IMR-90 (cell line): ENCODE data around the gene COMP. TPM values are rescaled to one million over a fixed set of nuclear protein-coding genes. Genes with fewer than 3 reads are reported as not detected.

Experiments
- ATAC-seq: fragments of 200-7000 bp; cut with Tn5 transposase; 2 replicates; pipeline ENCODE4 v1.9.1; 2020; ENCODE audit warnings: low read depth, mild to moderate bottlenecking, moderate library complexity
- BruUV-seq: library from RNA; stranded (reverse); fragments of 400-500 nt; replicated peaks from 2 replicates; lab custom pipeline; 2021; lab: Mats Ljungman, UMichigan
- CTCF ChIA-PET: fragments of 300-600 bp; formaldehyde crosslinking; extraction: SDS; loops from one replicate; lab custom pipeline; 2021; ENCODE audit warnings: antibody characterized with exemption; lab: Yijun Ruan, JAX
- POLR2A ChIA-PET: fragments of 300-600 bp; sonication (Branson Sonifier 250); formaldehyde crosslinking; loops from one replicate; lab custom pipeline; 2022; ENCODE audit warnings: antibody characterized with exemption; ENCODE audit not compliant: unreplicated experiment; lab: Charles Lee
- DNase-seq: peaks from one replicate; pipeline ENCODE4 v3.0.0; 2013
- H2AFZ ChIP-seq: replicated peaks from 2 replicates; pipeline ENCODE3; 2013; ENCODE audit warnings: low read length, mild to moderate bottlenecking; ENCODE audit not compliant: poor library complexity
- H2AK5ac ChIP-seq: 2 replicates; pipeline ENCODE4 v1.6.1; 2013; ENCODE audit warnings: low read depth, low read length, inconsistent platforms
- H2AK9ac ChIP-seq: replicated peaks from 2 replicates; pipeline ENCODE3; 2013; ENCODE audit warnings: mild to moderate bottlenecking, low read depth, low read length, moderate library complexity; ENCODE audit not compliant: poor library complexity
- H2BK120ac ChIP-seq: 2 replicates; pipeline ENCODE4 v1.6.1; 2013; ENCODE audit warnings: low read depth, low read length, inconsistent platforms
- H2BK15ac ChIP-seq: 3 replicates; pipeline ENCODE4 v1.6.1; 2013; ENCODE audit warnings: low read depth, low read length, inconsistent platforms
- H2BK20ac ChIP-seq: 2 replicates; pipeline ENCODE4 v1.6.1; 2013; ENCODE audit warnings: low read depth, mild to moderate bottlenecking, inconsistent platforms, low read length, moderate library complexity
- H2BK5ac ChIP-seq: 2 replicates; pipeline ENCODE4 v1.6.1; 2013; ENCODE audit warnings: mild to moderate bottlenecking, low read depth, low read length, inconsistent platforms; ENCODE audit not compliant: poor library complexity, severe bottlenecking
- H3K14ac ChIP-seq: replicated peaks from 2 replicates; pipeline ENCODE4 v1.6.1; 2013; ENCODE audit warnings: low read depth, low read length, inconsistent platforms
- H3K18ac ChIP-seq: 2 replicates; pipeline ENCODE4 v1.6.1; 2013; ENCODE audit warnings: low read depth, low read length, control low read depth
- H3K23ac ChIP-seq: 2 replicates; pipeline ENCODE4 v1.6.1; 2013; ENCODE audit warnings: low read depth, low read length, inconsistent platforms
- H3K27ac ChIP-seq: 2 replicates; pipeline ENCODE4 v1.5.1; 2013; ENCODE audit warnings: mild to moderate bottlenecking, control low read depth, low read length; ENCODE audit not compliant: insufficient read depth
- H3K27me3 ChIP-seq: 2 replicates; pipeline ENCODE4 v1.6.1; 2013; ENCODE audit warnings: low read length; ENCODE audit not compliant: control insufficient read depth, insufficient read depth
- H3K36me3 ChIP-seq: 2 replicates; pipeline ENCODE4 v1.6.1; 2013; ENCODE audit warnings: low read length, mixed read lengths; ENCODE audit not compliant: control insufficient read depth, insufficient read depth
- H3K4ac ChIP-seq: 2 replicates; pipeline ENCODE4 v1.6.1; 2013; ENCODE audit warnings: low read depth, low read length, inconsistent platforms
- H3K4me1 ChIP-seq: 2 replicates; pipeline ENCODE4 v1.6.1; 2013; ENCODE audit warnings: low read length, mixed read lengths; ENCODE audit not compliant: control insufficient read depth, insufficient read depth
- H3K4me2 ChIP-seq: 2 replicates; pipeline ENCODE4 v1.6.1; 2013; ENCODE audit warnings: low read depth, mild to moderate bottlenecking, control low read depth, low read length, moderate library complexity
- H3K4me3 ChIP-seq: 2 replicates; pipeline ENCODE4 v1.5.1; 2013; ENCODE audit warnings: low read depth, mild to moderate bottlenecking, control low read depth, low read length, moderate library complexity; ENCODE audit not compliant: insufficient read depth
- H3K56ac ChIP-seq: 2 replicates; pipeline ENCODE4 v1.6.1; 2013; ENCODE audit warnings: low read length, inconsistent platforms; ENCODE audit not compliant: insufficient read depth; ENCODE audit errors: extremely low read depth
- H3K79me1 ChIP-seq, 2 experiments: 2 replicates each; pipeline ENCODE4 v1.6.1; 2013; ENCODE audit warnings: low read length in 2 of 2, inconsistent platforms in 1 of 2, low read depth in 1 of 2
- H3K9ac ChIP-seq: 2 replicates; pipeline ENCODE4 v1.6.1; 2013; ENCODE audit warnings: low read depth, low read length, control low read depth
- H3K9me1 ChIP-seq: 2 replicates; pipeline ENCODE4 v1.6.1; 2013; ENCODE audit warnings: low read length, inconsistent platforms; ENCODE audit not compliant: insufficient read depth
- H3K9me3 ChIP-seq: 2 replicates; pipeline ENCODE4 v1.6.1; 2013; ENCODE audit warnings: low read length; ENCODE audit not compliant: control insufficient read depth, insufficient read depth
- H4K20me1 ChIP-seq: 2 replicates; pipeline ENCODE4 v1.6.1; 2013; ENCODE audit warnings: low read length, inconsistent platforms; ENCODE audit not compliant: insufficient read depth
- H4K5ac ChIP-seq: 2 replicates; pipeline ENCODE4 v1.6.1; 2013; ENCODE audit warnings: mild to moderate bottlenecking, low read depth, low read length, control low read depth
- H4K8ac ChIP-seq, 2 experiments: 2 replicates each; pipeline ENCODE4 v1.6.1; 2013; ENCODE audit warnings: low read depth in 2 of 2, low read length in 2 of 2, control low read depth in 1 of 2, inconsistent platforms in 1 of 2
- H4K91ac ChIP-seq: 2 replicates; pipeline ENCODE4 v1.6.1; 2013; ENCODE audit warnings: low read depth, low read length, inconsistent platforms; ENCODE audit not compliant: insufficient read depth
- BHLHE40 ChIP-seq: fragments of 150-350 bp; IDR thresholded peaks from 2 replicates; pipeline ENCODE4 v1.6.1; 2016; ENCODE audit warnings: mild to moderate bottlenecking, low read depth, low read length
- CEBPB ChIP-seq: IDR thresholded peaks from 2 replicates; pipeline ENCODE4 v1.6.1; 2012; ENCODE audit warnings: low read depth, low read length, improper control_type of control experiment
- CHD1 ChIP-seq: IDR thresholded peaks from 2 replicates; pipeline ENCODE4 v1.6.1; 2012; ENCODE audit warnings: low read depth, low read length, improper control_type of control experiment
- CTCF ChIP-seq: conservative IDR thresholded peaks from 2 replicates; pipeline ENCODE4 v1.5.1; 2012; ENCODE audit warnings: mild to moderate bottlenecking, low read depth, low read length, improper control_type of control experiment
- ELK1 ChIP-seq: fragments of 150-350 bp; IDR thresholded peaks from 2 replicates; pipeline ENCODE4 v1.6.1; 2016; ENCODE audit warnings: low read depth, mild to moderate bottlenecking, low read length, moderate library complexity, borderline replicate concordance
- FOS ChIP-seq: fragments of 150-350 bp; IDR thresholded peaks from 2 replicates; pipeline ENCODE4 v1.6.1; 2016; ENCODE audit warnings: low read depth, low read length
- MAFK ChIP-seq: IDR thresholded peaks from 2 replicates; pipeline ENCODE4 v1.6.1; 2012; ENCODE audit warnings: low read depth, low read length, improper control_type of control experiment
- MAZ ChIP-seq: IDR thresholded peaks from 2 replicates; pipeline ENCODE4 v1.6.1; 2012; ENCODE audit warnings: low read depth, mild to moderate bottlenecking, low read length, improper control_type of control experiment, moderate library complexity, borderline replicate concordance
- MXI1 ChIP-seq: IDR thresholded peaks from 2 replicates; pipeline ENCODE4 v1.6.1; 2012; ENCODE audit warnings: low read depth, mild to moderate bottlenecking, low read length, moderate library complexity, borderline replicate concordance
- NFE2L2 ChIP-seq: fragments of 150-350 bp; IDR thresholded peaks from 2 replicates; pipeline ENCODE4 v1.6.1; 2016; ENCODE audit warnings: low read depth, mild to moderate bottlenecking, low read length
- POLR2A ChIP-seq: IDR thresholded peaks from 2 replicates; pipeline ENCODE4 v1.6.1; 2012; ENCODE audit warnings: mild to moderate bottlenecking, low read depth, low read length
- RAD21 ChIP-seq: IDR thresholded peaks from 2 replicates; pipeline ENCODE4 v1.6.1; 2012; ENCODE audit warnings: low read length, improper control_type of control experiment
- RCOR1 ChIP-seq: IDR thresholded peaks from 2 replicates; pipeline ENCODE4 v1.6.1; 2012; ENCODE audit warnings: mild to moderate bottlenecking, low read length, improper control_type of control experiment; ENCODE audit not compliant: insufficient replicate concordance
- RFX5 ChIP-seq: IDR thresholded peaks from 2 replicates; pipeline ENCODE4 v1.8.0; 2012; ENCODE audit warnings: low read depth, mild to moderate bottlenecking, low read length, moderate library complexity
- SMC3 ChIP-seq: fragments of 150-350 bp; IDR thresholded peaks from 2 replicates; pipeline ENCODE4 v1.6.1; 2016; ENCODE audit warnings: low read depth, mild to moderate bottlenecking, antibody characterized with exemption, low read length, moderate library complexity
- USF2 ChIP-seq: fragments of 150-350 bp; IDR thresholded peaks from 2 replicates; pipeline ENCODE4 v1.6.1; 2017; ENCODE audit warnings: mild to moderate bottlenecking, antibody characterized with exemption, low read length, low read depth
- WGBS, 2 experiments: methylation state at CpG; one replicate each; pipeline versions ENCODE4 v1.1.5 to v1.1.7; 2013; ENCODE audit warnings: missing lambda C conversion rate in 2 of 2; ENCODE audit not compliant: insufficient read length in 1 of 2; ENCODE audit errors: extremely low coverage in 2 of 2; 5-methylcytosine and 5-hydroxymethylcytosine counted together
- dilution Hi-C: fragments of 300-500 bp; cut with HindIII; formaldehyde crosslinking; loops from one replicate; pipeline ENCODE4 v1.14.3; 2018; ENCODE audit warnings: low sequenced_read_pairs; ENCODE audit not compliant: unreplicated experiment
- in situ Hi-C: fragments of 300-500 bp; cut with MboI; formaldehyde crosslinking; loops from 3 replicates; pipeline ENCODE4 v1.14.3; 2019; ENCODE audit warnings: low sequenced_read_pairs, inconsistent platforms, mixed read lengths
- intact Hi-C: fragments of 100-400 bp; cut with micrococcal nuclease; formaldehyde crosslinking; loops from 2 replicates; pipeline ENCODE4 v1.10.0; 2022
- polyA plus RNA-seq, 3 experiments: library from polyadenylated mRNA; depleted of rRNA; stranded (reverse); fragments of >200 nt; gene quantifications; 2 replicates each; pipeline ENCODE4 v1.2.3, GENCODE V29; 2012; ENCODE audit warnings: low replicate concordance in 1 of 3
- total RNA-seq: library from RNA; depleted of rRNA; stranded (reverse); fragments of >200 nt; gene quantifications from 2 replicates; pipeline ENCODE4 v1.2.3, GENCODE V29; 2012

COMP gene
- total and polyA plus RNA-seq, 2 of the 4 experiments (the other 2 are of a cell fraction): under 0.01 to 0.43 TPM

GRCh38 chr19:18745931-18746330 is 45.2 kb downstream of the COMP start:
- H3K4ac ChIP-seq: no peak overlapping the region
- DNase-seq (no peak), ATAC-seq (no peak)
- H3K18ac ChIP-seq: no peak overlapping the region
- 0 out of 2 replicates have a peak, but pooled peaks cover 3% of the 10 kb centered on the region for H3K9me1 ChIP-seq
- H4K5ac ChIP-seq: no peak overlapping the region
- H4K20me1 ChIP-seq: peaks cover 15% of the 10 kb centered on the region
- H3K79me1 ChIP-seq: peaks cover 0 to 7% of the 10 kb centered on the region in 2 experiments; a peak in 1 of 4 replicates
- H2BK5ac ChIP-seq: no peak overlapping the region
- H2AFZ ChIP-seq: no peak overlapping the region
- BruUV-seq: no TSS peak
- H3K36me3 ChIP-seq: peaks cover 12% of the 10 kb centered on the region; the same call in 1 of the 2 replicates
- intact Hi-C loops: no loop called here
- no peak overlapping the region for H3K14ac ChIP-seq
- H2AK5ac ChIP-seq: no peak overlapping the region
- no peak overlapping the region for H2BK20ac ChIP-seq
- no peak overlapping the region for H3K9ac ChIP-seq
- no peaks in the 10 kb centered on the region for H3K9me3 ChIP-seq
- H3K27me3 ChIP-seq: no peaks in the 10 kb centered on the region
- H4K91ac ChIP-seq: no peak overlapping the region
- no peak overlapping the region for H4K8ac ChIP-seq
- no peak overlapping the region for H3K4me3 ChIP-seq
- no peak overlapping the region for H3K27ac ChIP-seq
- CTCF ChIA-PET: no interaction called here
- 100% methylated on average over 3 of the region's 5 CpGs; no CpG with 5 or more reads in 1 of the 2 experiments for WGBS, 2 experiments
- H3K56ac ChIP-seq: no peak overlapping the region
- in situ Hi-C loops: no loop called here
- peak overlapping the region; percentile 50 for H2AK9ac ChIP-seq
- TF ChIP-seq CHD1: no peak
- no peak for TF ChIP-seq MAFK
- no peak for TF ChIP-seq USF2
- TF ChIP-seq MAZ: no peak
- TF ChIP-seq RAD21: no peak
- no peak for TF ChIP-seq ELK1
- TF ChIP-seq MXI1: no peak
- TF ChIP-seq SMC3: no peak
- no peak for TF ChIP-seq CEBPB
- no peak for TF ChIP-seq BHLHE40
- TF ChIP-seq RCOR1: no peak
- TF ChIP-seq CTCF: no peak
- TF ChIP-seq POLR2A: no peak
- no peak for TF ChIP-seq RFX5
- TF ChIP-seq FOS: no peak
- TF ChIP-seq NFE2L2: no peak
- H3K23ac ChIP-seq: no peak overlapping the region
- H3K4me1 ChIP-seq: peaks cover 7% of the 10 kb centered on the region; the same call in 1 of the 2 replicates
- no peak overlapping the region for H2BK15ac ChIP-seq
- no peak overlapping the region for H2BK120ac ChIP-seq
- dilution Hi-C loops: no loop called here
- POLR2A ChIA-PET: no interaction called here
- H3K4me2 ChIP-seq: no peak overlapping the region
